Measurements from ENCODE around the gene RALB.

The RALB gene

DNA sequence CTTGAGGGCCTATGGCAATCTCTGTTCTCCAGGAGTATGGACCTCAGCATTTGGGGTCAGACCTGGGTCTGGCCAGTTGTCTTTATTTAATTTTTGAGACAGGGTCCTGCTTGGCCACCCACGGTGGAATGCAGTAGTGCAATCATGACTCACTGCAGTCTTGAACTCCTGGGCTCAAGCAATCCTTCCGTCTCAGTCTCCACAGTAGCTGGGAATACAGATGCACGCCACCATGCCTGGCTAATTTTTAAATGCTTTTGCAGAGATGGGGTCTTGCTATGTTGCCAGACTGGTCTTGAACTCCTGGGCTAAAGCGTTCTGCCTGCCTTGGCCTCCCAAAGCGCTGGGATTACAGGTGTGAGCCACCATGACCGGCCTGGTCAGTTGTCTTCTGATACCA, 46.9 kb downstream of the RALB start:
- no peak for TF ChIP-seq GATA2 (IDR thresholded peaks at IDR 0.05; ENCODE audit: low read depth, low read length)
- TF ChIP-seq GATA3 (IDR thresholded peaks at IDR 0.05; ENCODE audit: low read depth, low read length): no peak

DNA sequence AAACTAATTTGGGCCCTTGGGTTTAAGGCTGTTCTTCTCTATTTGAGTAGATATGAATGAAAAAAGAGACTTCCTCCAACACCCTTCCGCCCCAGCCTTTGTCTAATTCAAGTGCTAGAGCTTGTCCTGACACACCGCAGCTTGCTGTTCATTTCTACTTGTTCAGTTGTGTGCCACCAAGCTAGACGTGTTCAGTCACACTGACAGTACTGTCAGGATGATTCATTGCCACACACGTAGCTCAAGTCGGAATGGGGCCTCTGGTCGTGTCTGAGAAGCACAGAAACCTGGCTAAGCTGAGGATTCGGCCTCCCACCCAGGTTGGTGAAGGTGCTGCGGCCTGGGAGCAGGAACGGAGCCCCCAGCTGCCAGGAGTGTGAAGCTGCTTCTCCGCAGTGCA, 47.7 kb downstream of the RALB start:
- TF ChIP-seq GATA2 (IDR thresholded peaks at IDR 0.05; ENCODE audit: low read depth, low read length) (no peak), GATA3 (IDR thresholded peaks at IDR 0.05; ENCODE audit: low read depth, low read length) (no peak)

DNA sequence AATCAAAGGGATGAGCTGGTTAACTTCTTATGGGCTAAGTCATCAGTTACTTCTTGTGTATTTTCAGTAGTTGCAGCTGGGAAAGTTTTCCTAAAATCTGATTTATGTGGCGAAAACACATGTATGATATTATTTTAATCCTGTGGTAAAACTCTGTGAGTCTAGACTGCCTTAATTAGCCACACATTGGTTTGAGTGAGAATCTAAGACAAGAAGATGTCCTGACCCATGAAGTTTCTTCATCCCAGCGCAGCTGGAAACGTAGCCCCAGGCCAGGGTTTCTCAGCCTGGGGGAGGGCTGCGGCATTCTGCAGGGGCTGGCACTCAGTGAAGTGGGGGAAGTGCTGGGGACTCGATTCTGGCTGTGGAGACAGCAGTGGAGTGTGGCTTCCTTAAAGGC, 48.6 kb downstream of the RALB start:
- TF ChIP-seq GATA2 (IDR thresholded peaks at IDR 0.05; ENCODE audit: low read depth, low read length) (no peak), GATA3 (IDR thresholded peaks at IDR 0.05; ENCODE audit: low read depth, low read length) (no peak)

DNA sequence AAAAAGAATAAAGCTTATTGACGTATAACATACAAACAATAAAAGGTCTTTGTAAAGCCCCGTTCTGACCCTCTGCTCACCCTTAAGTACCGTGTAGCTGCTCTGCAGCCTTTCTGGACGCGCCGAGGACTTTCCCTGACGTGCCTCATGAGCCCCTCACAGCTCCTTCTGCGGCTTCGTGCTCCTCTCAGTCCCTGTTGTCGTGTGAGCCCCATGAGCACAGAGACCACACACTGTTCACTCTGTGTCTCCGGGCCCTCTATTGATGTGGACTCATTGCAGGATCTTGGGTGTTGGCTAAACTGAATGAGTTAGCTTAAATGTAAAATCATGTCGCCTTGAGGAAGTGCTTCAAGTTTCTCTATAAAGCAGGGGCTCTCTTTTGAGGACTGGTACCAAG, 49.6 kb downstream of the RALB start:
- TF ChIP-seq GATA3 (IDR thresholded peaks at IDR 0.05; ENCODE audit: low read depth, low read length) (no peak), GATA2 (IDR thresholded peaks at IDR 0.05; ENCODE audit: low read depth, low read length) (no peak)

DNA sequence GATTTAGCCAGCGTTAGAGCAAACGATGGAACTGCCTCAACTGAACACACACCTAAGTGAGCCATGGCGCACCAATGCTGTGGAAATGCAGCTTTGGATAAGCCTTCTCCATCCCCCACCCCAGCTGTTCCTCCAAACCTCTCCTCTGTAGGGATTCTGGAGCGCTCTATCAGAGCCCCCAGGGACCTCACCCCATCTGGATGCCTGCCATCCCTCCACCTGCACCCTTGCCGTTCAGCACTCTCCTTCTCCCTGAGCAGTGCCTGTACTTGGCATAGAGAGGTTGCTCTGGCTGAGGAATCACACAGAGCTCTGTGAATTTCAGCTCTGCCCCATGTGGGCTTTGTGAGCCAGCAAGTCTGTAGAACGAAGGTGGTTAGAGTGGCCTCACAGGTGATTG, 50.5 kb downstream of the RALB start:
- no peak for TF ChIP-seq GATA2 (IDR thresholded peaks at IDR 0.05; ENCODE audit: low read depth, low read length)
- no peak for TF ChIP-seq GATA3 (IDR thresholded peaks at IDR 0.05; ENCODE audit: low read depth, low read length)

DNA sequence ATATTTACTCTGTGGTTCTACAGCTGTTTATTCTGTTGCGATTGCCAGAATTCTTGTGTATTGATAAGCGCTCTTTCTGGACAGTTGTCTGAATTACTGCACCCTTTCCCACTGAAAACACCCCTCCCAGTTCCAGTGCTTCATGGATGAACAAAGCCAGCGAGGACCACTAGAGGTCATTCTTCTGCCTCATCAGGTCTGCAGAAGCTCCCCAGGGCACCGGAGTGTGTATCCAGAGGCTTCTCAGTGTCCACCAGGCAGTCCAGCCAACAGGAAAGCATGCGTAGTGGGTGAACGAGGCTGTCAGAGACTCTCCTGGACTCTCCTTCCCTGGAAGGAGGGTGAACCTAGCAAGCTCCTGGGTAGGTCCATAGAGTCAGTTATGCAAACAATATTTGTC, 52.6 kb downstream of the RALB start:
- TF ChIP-seq GATA2 (IDR thresholded peaks at IDR 0.05; ENCODE audit: low read depth, low read length) (no peak), GATA3 (IDR thresholded peaks at IDR 0.05; ENCODE audit: low read depth, low read length) (no peak)

DNA sequence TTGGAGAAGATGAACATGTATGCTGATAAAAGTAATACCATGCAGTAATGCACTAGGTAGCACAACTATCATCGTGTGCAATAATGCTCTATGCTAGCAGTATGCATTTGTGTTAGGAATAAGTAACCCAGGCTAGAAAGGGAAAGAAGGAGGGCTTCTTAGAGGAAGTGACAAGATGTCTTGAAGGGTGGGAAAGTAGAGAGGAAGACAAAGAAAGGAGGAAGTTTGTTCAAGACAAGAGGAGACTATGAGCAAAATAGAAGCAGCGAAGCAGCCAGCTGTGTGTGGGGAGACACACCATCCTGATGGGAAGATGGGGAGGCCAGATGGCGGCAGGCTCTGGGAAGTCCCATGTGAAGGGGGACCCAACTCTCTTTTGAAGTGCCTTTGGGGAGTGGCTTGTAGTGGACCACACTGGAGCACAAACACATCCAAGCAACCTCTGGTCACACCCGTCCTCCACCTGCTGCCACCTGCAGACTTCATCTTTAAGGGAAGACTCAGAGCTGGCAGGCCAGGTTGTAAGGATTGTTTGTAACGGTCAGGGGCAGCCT, 53.4 kb downstream of the RALB start:
- TF ChIP-seq GATA2 (IDR thresholded peaks at IDR 0.05; ENCODE audit: low read depth, low read length) (no peak), GATA3 (IDR thresholded peaks at IDR 0.05; ENCODE audit: low read depth, low read length) (no peak)

DNA sequence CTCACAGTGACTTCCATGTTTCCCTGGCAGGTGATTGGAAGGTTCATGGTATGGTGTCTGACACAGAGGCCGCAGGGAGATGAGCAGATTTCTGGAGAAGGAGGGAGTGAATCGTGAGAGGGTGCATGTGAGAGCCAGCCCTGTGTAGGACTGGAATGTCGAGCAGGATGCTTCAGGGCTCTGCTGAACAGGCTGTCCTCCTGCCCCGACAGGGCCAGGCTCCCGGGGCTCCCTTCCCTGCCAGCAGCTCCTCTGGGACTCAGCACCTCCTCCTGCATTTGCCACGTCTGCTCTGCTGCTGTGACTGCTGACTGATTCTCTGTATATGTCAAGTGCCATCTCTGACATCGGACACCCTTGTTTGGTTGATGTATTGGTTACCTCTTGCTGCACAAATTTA, 54.8 kb downstream of the RALB start:
- TF ChIP-seq GATA2 (IDR thresholded peaks at IDR 0.05; ENCODE audit: low read depth, low read length): no peak
- no peak for TF ChIP-seq GATA3 (IDR thresholded peaks at IDR 0.05; ENCODE audit: low read depth, low read length)

DNA sequence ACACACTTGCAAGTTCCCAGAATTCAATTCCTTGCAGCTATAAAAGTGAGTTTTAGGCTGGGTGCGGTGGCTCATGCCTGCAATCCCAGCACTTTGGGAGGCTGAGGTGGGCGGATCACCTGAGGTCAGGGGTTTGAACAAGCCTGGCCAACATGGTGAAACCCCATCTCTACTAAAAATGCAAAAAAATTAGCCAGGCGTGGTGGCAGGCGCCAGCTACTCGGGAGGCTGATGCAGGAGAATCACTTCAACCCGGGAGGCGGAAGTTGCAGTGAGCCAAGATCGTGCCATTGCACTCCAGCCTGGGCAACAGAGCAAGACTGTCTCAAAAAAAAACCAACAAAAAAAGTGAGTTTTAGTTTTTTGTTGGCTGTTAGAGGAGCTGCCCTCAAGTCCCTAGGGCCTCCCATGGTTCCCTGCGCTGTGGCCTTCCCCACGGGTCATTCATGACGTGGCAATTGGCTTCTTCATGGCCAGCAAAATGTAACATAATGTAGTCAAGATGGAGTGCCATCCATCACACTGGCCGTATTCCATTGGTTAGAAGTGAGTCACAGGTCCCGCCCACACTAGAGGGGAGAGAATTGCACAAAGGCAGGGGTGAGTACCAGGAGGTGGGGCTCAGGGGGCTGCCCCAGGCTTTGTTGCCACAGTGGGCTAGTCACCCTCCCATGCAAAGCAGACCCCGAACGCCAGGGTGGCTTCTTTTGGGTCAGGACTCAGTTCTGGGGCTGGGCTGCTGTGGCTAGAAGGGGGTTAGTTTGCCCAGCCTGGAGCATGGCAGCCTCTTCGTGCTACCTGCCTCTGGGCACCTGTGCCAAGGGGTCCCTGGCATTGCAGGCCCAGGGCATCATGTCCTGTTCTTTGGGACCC, 55.6 kb downstream of the RALB start:
- TF ChIP-seq GATA2 (IDR thresholded peaks at IDR 0.05; ENCODE audit: low read depth, low read length) (no peak), GATA3 (IDR thresholded peaks at IDR 0.05; ENCODE audit: low read depth, low read length) (no peak)

DNA sequence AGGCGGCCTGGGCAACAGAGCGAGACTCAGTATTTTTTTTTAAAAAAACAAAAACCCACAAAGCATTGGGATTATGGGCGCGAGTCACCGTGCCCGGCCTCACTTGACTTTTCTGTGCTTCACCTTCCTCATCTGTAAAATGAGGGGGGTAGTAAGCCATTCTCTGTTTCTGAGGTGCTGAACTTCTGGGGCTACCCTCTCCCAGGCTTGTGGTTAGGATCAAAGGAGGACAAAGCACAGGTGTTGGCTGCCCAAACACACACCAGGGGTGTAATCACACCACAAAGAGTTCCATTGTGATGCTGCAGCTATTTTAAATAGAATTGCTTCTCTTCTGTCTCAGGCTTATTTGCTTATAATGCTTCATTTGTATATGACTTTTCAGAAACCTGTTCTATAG, 57.5 kb downstream of the RALB start:
- no peak for TF ChIP-seq GATA2 (IDR thresholded peaks at IDR 0.05; ENCODE audit: low read depth, low read length)
- no peak for TF ChIP-seq GATA3 (IDR thresholded peaks at IDR 0.05; ENCODE audit: low read depth, low read length)

DNA sequence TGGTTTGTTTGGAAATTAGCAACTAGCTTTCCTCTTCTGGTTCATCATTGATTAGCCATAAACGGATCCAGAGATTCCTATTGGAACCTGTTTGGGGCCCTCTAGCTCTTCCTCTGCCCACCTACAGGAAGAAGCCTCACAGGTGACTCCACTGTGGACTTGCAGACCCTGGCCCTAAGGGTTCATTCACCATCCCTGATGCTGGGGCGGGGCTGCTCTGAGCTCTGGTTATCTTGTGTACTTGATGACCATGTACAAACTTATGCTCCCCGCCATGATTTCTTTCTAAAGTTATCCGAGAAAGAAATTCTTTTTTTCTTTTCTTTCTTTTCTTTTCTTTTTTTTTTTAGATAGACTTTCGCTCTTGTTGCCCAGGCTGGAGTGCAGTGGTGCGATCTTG, 59.4 kb downstream of the RALB start:
- TF ChIP-seq GATA3 (IDR thresholded peaks at IDR 0.05; ENCODE audit: low read depth, low read length): no peak
- TF ChIP-seq GATA2 (IDR thresholded peaks at IDR 0.05; ENCODE audit: low read depth, low read length): no peak

DNA sequence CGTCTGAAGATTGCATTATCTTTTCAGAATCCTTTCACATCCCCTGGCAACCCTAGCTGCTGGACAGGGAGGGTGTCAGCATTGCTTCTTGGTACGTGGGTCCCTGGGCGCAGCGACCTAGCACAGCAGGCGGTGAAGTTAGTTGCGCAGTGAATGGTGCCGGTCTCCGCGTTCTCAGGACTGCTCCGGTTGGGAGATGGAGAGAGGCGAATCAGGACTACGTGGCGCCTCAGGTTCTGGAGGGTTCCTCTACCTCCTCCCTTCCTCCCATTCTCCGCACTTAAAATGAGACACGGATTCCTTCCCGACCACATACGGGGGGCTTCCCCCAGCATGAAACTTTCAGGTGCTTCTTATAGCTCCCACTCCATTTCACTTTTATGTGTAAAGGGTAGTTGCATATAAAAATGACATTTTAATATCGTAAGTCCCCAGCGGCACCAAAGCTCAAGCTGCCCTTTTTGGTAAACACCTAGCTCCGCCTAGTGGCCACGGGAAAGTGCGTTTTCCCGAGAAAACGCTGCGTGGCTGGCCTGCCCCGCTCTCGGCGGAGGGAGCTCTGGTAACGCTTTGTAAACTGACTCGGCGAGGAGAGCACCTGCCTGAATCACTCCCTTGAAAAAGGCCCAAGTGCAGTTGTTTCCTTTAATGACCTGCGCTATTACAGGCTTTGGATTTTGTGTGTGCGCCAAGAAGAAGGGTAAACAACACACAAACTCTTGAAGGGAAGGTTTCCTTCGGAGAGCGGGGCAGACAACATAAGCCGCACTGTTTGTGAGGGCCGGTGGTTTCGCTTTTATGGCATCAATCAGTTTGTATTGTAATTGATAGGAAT, 60.4 kb downstream of the RALB start:
- TF ChIP-seq GATA3 (IDR thresholded peaks at IDR 0.05; ENCODE audit: low read depth, low read length) (no peak), GATA2 (IDR thresholded peaks at IDR 0.05; ENCODE audit: low read depth, low read length) (no peak)

DNA sequence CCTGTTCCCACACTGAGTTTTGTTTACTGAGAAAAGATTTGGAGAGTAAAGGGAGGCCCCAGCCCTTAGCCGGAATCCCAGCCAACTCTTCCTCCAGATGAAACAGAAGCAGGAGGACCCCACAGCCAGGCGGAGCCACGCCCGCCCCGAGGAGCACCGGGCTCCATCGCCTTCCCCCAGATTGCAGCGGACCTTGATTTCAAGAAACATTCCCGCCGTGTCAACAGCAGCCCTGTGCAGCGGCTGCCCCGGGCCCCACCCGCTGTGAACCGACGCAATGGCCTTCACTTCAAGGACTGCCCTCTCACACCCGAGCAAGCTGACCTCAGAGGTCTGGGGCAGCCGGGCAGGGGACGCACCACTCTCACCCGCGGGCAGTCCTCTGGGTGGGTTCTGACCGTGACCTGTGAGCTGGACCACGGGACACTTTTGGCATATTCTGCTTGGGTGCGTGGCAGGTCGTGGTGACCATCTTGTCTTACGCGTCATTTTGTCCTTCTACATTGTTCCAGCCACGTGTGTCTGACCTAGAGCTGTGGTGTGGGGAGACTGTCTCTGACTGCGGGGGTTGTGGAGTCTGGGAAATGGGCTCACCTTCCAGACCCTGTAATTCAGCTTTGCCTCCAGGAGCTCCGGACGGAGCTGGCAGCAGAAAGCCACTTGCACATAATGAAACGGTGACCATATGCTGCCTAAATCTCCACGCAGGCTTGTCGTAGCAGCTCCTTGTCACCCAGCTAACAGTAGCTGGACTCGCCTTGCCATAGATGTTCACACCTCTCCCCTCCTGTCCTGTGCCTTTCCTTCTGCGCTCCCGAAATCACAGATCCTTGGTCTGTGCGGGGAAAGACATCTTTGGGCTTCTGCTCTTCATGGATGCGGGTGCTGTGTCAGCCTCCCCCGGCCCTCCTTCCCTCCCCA, 61.3 kb downstream of the RALB start:
- TF ChIP-seq GATA2 (IDR thresholded peaks at IDR 0.05; ENCODE audit: low read depth, low read length): no peak
- no peak for TF ChIP-seq GATA3 (IDR thresholded peaks at IDR 0.05; ENCODE audit: low read depth, low read length)

Measured in SH-SY5Y (cell line).